ENCODE measurements around the gene DOK5. TPM values are rescaled to one million over a fixed set of nuclear protein-coding genes. Genes with fewer than 3 reads are reported as not detected.

DOK5 gene
- total and polyA plus RNA-seq, 2 of the 8 experiments (the other 6 are each of a cell fraction or from before 2014, with no cell fraction given): 8.9 to 15.0 TPM

DNA sequence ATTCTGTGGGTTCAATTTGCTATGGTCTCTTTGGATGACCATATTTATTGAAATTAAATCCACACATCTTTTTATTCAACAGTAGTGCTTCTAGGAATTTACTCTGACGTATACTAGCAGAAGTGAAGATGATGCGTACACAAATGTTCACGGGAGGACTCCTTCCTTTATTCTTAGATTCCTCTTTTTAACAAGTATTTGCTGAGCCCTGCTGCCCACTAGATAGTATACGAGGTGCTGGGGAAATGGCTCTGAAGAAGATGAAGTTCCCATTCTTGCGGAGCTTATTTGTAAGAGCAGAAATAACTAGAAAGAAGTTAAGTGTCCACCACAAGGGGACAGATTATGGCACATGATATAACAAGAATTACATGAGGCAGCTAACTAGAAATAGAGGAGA is 145.2 kb downstream of the DOK5 start:
- Histone ChIP-seq H2BK5ac (ENCODE audit: low read depth, low read length) (no peak overlapping the region), H3K23ac (ENCODE audit: insufficient read length) (no peak overlapping the region), H3K4me1 (replicated peaks in 1 of 4; ENCODE audit: control insufficient read depth in 3 of 4, insufficient read depth in 4 of 4, low read length in 3 of 4) (peaks cover 0 to 7% (median 4%) of the 10 kb centered on the region in 4 experiments; a peak in 5 of 7 replicates), H3K4me3 (ENCODE audit: extremely low read depth in 1 of 4, insufficient read depth in 2 of 4, low read depth in 3 of 4, low read length in 4 of 4) (no peak overlapping the region), H3K27ac (ENCODE audit: low read depth, low read length) (no peak overlapping the region), H4K5ac (ENCODE audit: insufficient read length, low read depth, low read length) (no peak overlapping the region), H2BK12ac (ENCODE audit: low read depth, low read length) (no peak overlapping the region), H3K23me2 (ENCODE audit: low read depth, low read length) (no peaks in the 10 kb centered on the region), H4K20me1 (replicated peaks in 1 of 2; ENCODE audit: control insufficient read depth in 1 of 2, insufficient read depth in 2 of 2, low read length in 2 of 2) (no peaks in the 10 kb centered on the region), H3K9ac (replicated peaks in 1 of 4; ENCODE audit: extremely low read depth in 1 of 4, low read depth in 3 of 4, low read length in 3 of 4) (no peak overlapping the region), H3K4ac (replicated peaks; ENCODE audit: insufficient read length, low read depth, low read length) (no peak overlapping the region), H2AK5ac (ENCODE audit: low read depth, low read length) (no peak overlapping the region), H3K56ac (replicated peaks; ENCODE audit: insufficient read length, low read depth, low read length) (no peak overlapping the region), H3K79me2 (ENCODE audit: control insufficient read depth in 1 of 2, insufficient read depth in 2 of 2, low read length in 2 of 2) (no peaks in the 10 kb centered on the region), H3K14ac (ENCODE audit: insufficient read length) (no peak overlapping the region), H3K4me2 (ENCODE audit: insufficient read depth in 1 of 2, low read depth in 2 of 2, low read length in 2 of 2) (no peak overlapping the region), H3K27me3 (replicated peaks in 1 of 4; ENCODE audit: control insufficient read depth in 3 of 4, extremely low read depth in 1 of 4, insufficient read depth in 3 of 4, low read length in 3 of 4) (no peaks in the 10 kb centered on the region), H3K9me3 (ENCODE audit: insufficient read depth in 2 of 2, low read depth in 1 of 2, low read length in 1 of 2) (no peaks in the 10 kb centered on the region), H2BK15ac (ENCODE audit: low read length) (no peak overlapping the region), H3K79me1 (ENCODE audit: low read depth, low read length) (no peaks in the 10 kb centered on the region), H3K18ac (ENCODE audit: extremely low read depth, low read length) (no peak overlapping the region), H2BK20ac (ENCODE audit: low read length) (no peak overlapping the region), H4K8ac (ENCODE audit: extremely low read depth, insufficient read depth, low read length) (no peak overlapping the region), H2AFZ (ENCODE audit: low read length) (no peak overlapping the region), H4K91ac (replicated peaks; ENCODE audit: insufficient read length, low read length) (no peak overlapping the region), H3K36me3 (ENCODE audit: control insufficient read depth in 2 of 4, insufficient read depth in 4 of 4, low read length in 3 of 4) (no peaks in the 10 kb centered on the region), H2BK120ac (replicated peaks; ENCODE audit: low read depth, low read length) (no peak overlapping the region)
- 93% methylated on average over 5 of the region's 5 CpGs; no CpG with 5 or more reads in 1 of the 2 experiments for WGBS, 2 experiments (ENCODE audit: extremely low coverage in 1 of 2, insufficient coverage in 1 of 2, insufficient read length in 1 of 2, insufficient replicate concordance in 2 of 2, low coverage in 1 of 2, low lambda C conversion rate in 2 of 2, missing lambda C conversion rate in 1 of 2)
- ChIA-PET POLR2A (ENCODE audit: partially characterized antibody) (no interaction called here), CTCF (ENCODE audit: partially characterized antibody) (no interaction called here)
- DNase-seq (ENCODE audit: low read depth in 1 of 2, low spot score in 2 of 2) (no peak), FAIRE-seq (no peak)
- no peak for TF ChIP-seq RFX5 (IDR thresholded peaks at IDR 0.05; ENCODE audit: borderline replicate concordance, low read depth, low read length)
- no peak for TF ChIP-seq CBX5 (IDR thresholded peaks at IDR 0.05; ENCODE audit: low read depth, low read length)
- no peak for TF ChIP-seq SIX5 (IDR thresholded peaks at IDR 0.05; ENCODE audit: low read depth, low read length)
- no peak for TF ChIP-seq FOSL1 (IDR thresholded peaks at IDR 0.05; ENCODE audit: insufficient read depth, low read depth, low read length)
- TF ChIP-seq SAP30 (IDR thresholded peaks at IDR 0.05; ENCODE audit: insufficient read depth, insufficient replicate concordance, low read length): no peak
- TF ChIP-seq SIN3A (conservative IDR thresholded peaks at IDR 0.05 in 1 of 2, IDR thresholded peaks at IDR 0.05 in 1 of 2; ENCODE audit: low read depth in 1 of 2, low read length in 2 of 2): no peak
- no peak for TF ChIP-seq TAF1 (IDR thresholded peaks at IDR 0.05; ENCODE audit: low read depth, low read length)
- no peak for TF ChIP-seq BRCA1 (IDR thresholded peaks at IDR 0.05; ENCODE audit: low read depth, low read length)
- TF ChIP-seq TCF12 (IDR thresholded peaks at IDR 0.05; ENCODE audit: low read depth, low read length): no peak
- no peak for TF ChIP-seq CEBPB (IDR thresholded peaks at IDR 0.05; ENCODE audit: low read depth, low read length)
- no peak for TF ChIP-seq JUN (IDR thresholded peaks at IDR 0.05; ENCODE audit: low read depth, low read length)
- no peak for TF ChIP-seq EZH2 (IDR thresholded peaks at IDR 0.05; ENCODE audit: low read depth, low read length, severe bottlenecking)
- TF ChIP-seq, protein P1, sequence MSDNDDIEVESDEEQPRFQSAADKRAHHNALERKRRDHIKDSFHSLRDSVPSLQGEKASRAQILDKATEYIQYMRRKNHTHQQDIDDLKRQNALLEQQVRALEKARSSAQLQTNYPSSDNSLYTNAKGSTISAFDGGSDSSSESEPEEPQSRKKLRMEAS (IDR thresholded peaks at IDR 0.05): no peak
- no peak for TF ChIP-seq NANOG (IDR thresholded peaks at IDR 0.05; ENCODE audit: insufficient read depth, low read depth, low read length, poor library complexity, severe bottlenecking)
- TF ChIP-seq SP1 (IDR thresholded peaks at IDR 0.05; ENCODE audit: low read depth, low read length): no peak
